Keratinocyte (primary cell): Measurements from ENCODE around the gene VAMP5. TPM values are rescaled to one million over a fixed set of nuclear protein-coding genes. Genes with fewer than 3 reads are reported as not detected.

Source experiments
- DNase-seq: peaks from one replicate; pipeline ENCODE4 v3.0.0-alpha.2; 2011; ENCODE audit warnings: low read depth, missing footprints, low spot score
- FAIRE-seq: peaks from 2 replicates; lab custom pipeline; 2011; peaks lifted over from hg19 to GRCh38; lab: Jason Lieb, UNC
- H2AFZ ChIP-seq: 2 replicates; pipeline ENCODE4 v1.6.0; 2012; ENCODE audit warnings: low read length, control low read depth, inconsistent platforms; ENCODE audit not compliant: control insufficient read depth
- H3K27ac ChIP-seq: 2 replicates; pipeline ENCODE4 v1.5.1; 2011; ENCODE audit warnings: low read length; ENCODE audit not compliant: control insufficient read depth, insufficient read depth
- H3K27me3 ChIP-seq: 3 replicates; pipeline ENCODE4 v1.6.0; 2011; ENCODE audit warnings: low read length; ENCODE audit not compliant: control insufficient read depth, insufficient read depth; ENCODE audit errors: extremely low read depth
- H3K36me3 ChIP-seq, 2 experiments: 2 replicates in 1 of 2; 3 replicates in 1 of 2; pipeline ENCODE4 v1.5.1; 2011; ENCODE audit warnings: low read length in 2 of 2, mild to moderate bottlenecking in 1 of 2; ENCODE audit not compliant: control insufficient read depth in 2 of 2, insufficient read depth in 2 of 2; ENCODE audit errors: extremely low read depth in 1 of 2
- H3K4me1 ChIP-seq: 3 replicates; pipeline ENCODE4 v1.5.1; 2011; ENCODE audit warnings: low read length; ENCODE audit not compliant: control insufficient read depth, insufficient read depth; ENCODE audit errors: extremely low read depth
- H3K4me2 ChIP-seq: 3 replicates; pipeline ENCODE4 v1.6.0; 2011; ENCODE audit warnings: low read depth, low read length; ENCODE audit not compliant: control insufficient read depth, insufficient read depth; ENCODE audit errors: extremely low read depth
- H3K4me3 ChIP-seq, 3 experiments: fragments of 200-600 bp in 1 of 3; sonication (generic) in 1 of 3; 2 replicates in 2 of 3; 3 replicates in 1 of 3; pipeline ENCODE4 v1.5.1; 2011 to 2016; ENCODE audit warnings: low read length in 3 of 3, mild to moderate bottlenecking in 3 of 3, control low read depth in 2 of 3, inconsistent platforms in 1 of 3, low read depth in 1 of 3, mixed read lengths in 1 of 3, mixed run types in 1 of 3, moderate library complexity in 1 of 3; ENCODE audit not compliant: control insufficient read depth in 2 of 3, insufficient read depth in 2 of 3; ENCODE audit errors: extremely low read depth in 1 of 3
- H3K79me2 ChIP-seq: 2 replicates; pipeline ENCODE4 v1.6.0; 2012; ENCODE audit warnings: low read length; ENCODE audit not compliant: control insufficient read depth, insufficient read depth
- H3K9ac ChIP-seq: 3 replicates; pipeline ENCODE4 v1.6.0; 2011; ENCODE audit warnings: low read length; ENCODE audit not compliant: control insufficient read depth, insufficient read depth; ENCODE audit errors: extremely low read depth
- H3K9me1 ChIP-seq: 3 replicates; pipeline ENCODE4 v1.6.0; 2011; ENCODE audit warnings: low read length; ENCODE audit not compliant: control insufficient read depth, insufficient read depth; ENCODE audit errors: extremely low read depth
- H3K9me3 ChIP-seq: 2 replicates; pipeline ENCODE4 v1.5.1; 2012; ENCODE audit warnings: low read depth, low read length; ENCODE audit not compliant: control insufficient read depth
- H4K20me1 ChIP-seq: 3 replicates; pipeline ENCODE4 v1.6.0; 2011; ENCODE audit warnings: low read length; ENCODE audit not compliant: control insufficient read depth, insufficient read depth; ENCODE audit errors: extremely low read depth
- CTCF ChIP-seq, 3 experiments: IDR thresholded peaks in 1 of 3; conservative IDR thresholded peaks in 1 of 3; optimal IDR thresholded peaks in 1 of 3; 2 replicates in 2 of 3; 3 replicates in 1 of 3; pipeline versions ENCODE3 to v1.5.1; 2011; ENCODE audit warnings: low read length in 3 of 3, mild to moderate bottlenecking in 3 of 3, moderate library complexity in 2 of 3, control low read depth in 1 of 3, inconsistent platforms in 1 of 3; ENCODE audit not compliant: insufficient read depth in 2 of 3; ENCODE audit errors: extremely low read depth in 1 of 3
- EZH2 ChIP-seq: IDR thresholded peaks from one replicate; pipeline ENCODE4 v1.6.1; 2012; ENCODE audit warnings: inconsistent platforms, mild to moderate bottlenecking, low read length, moderate library complexity
- dilution Hi-C: fragments of 300-500 bp; cut with MboI; formaldehyde crosslinking; loops from one replicate; pipeline ENCODE4 v1.7.0; 2020; ENCODE audit warnings: low sequenced_read_pairs; ENCODE audit not compliant: extremely low pct_ligation_motif_present
- polyA plus RNA-seq, 5 experiments: library from polyadenylated mRNA; depleted of rRNA in 3 of 5; stranded (reverse) in 3 of 5; stranded (forward) in 1 of 5; unstranded in 1 of 5; fragments of >200 nt; gene quantifications; 1 replicate in 1 of 5; 2 replicates in 3 of 5; 3 replicates in 1 of 5; pipeline versions ENCODE4 v1.2.1 to v1.2.3, GENCODE V29; 2011 to 2012; ENCODE audit warnings: missing spikeins in 2 of 5, low read depth in 1 of 5, low replicate concordance in 1 of 5

Gene VAMP5
- polyA plus RNA-seq, 1 donor (not counting 4 experiments of a cell fraction or from before 2014, with no cell fraction given) = 11.0 TPM

DNA sequence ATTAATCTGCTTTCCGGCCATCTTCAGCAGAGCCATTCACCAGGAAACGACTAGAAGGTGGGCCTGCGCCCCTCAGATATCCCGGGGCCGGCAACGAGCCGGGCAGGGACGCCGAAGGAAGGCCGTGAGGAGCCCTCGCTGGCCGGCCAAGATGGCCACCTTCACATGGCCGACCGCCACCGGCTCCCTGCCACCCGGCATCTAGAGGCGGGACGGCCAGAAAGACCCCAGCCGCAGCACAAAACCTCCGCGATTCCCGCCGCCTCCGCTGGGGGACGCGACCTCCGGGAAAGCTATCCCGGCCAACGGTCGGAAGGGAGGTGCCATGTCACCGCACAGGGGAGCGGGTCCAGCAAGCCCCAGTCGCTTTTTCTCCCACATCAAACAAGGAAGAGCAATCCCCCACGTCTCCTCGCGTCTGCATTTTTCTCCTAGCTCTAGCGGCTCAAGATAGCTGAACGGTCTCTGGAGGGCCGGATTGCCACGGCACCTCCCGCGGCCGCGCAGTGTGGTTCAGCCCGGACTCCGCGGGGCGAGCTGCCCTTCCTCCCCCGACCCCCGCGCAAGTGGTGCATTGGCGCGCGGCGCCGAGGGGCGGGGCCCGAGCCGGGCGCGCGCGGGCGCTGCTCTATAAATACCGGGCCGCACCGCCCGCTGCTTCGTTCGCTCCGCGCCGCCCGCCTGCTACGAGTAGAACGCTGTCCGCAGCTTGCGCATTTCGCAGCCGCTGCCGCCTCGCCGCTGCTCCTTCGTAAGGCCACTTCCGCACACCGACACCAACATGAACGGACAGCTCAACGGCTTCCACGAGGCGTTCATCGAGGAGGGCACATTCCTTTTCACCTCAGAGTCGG, 45.5 kb upstream of the VAMP5 start, which contains the start of gene MAT2A:
MAT2A (plus strand) TSS at position 662 of the 854 bp plus-strand sequence; CDS start at position 782, 120 bp downstream.
- peaks cover 32% of the 10 kb centered on the region for H4K20me1 ChIP-seq
- peak within 1 kb of the TSS; percentile 75 to 97 (median 86) for H3K4me3 ChIP-seq
- H3K9me1 ChIP-seq = peaks cover 2% of the 10 kb centered on the region
- FAIRE-seq (no peak), DNase-seq (no peak)
- no peaks in the 10 kb centered on the region for H3K9me3 ChIP-seq
- peak within 1 kb of the TSS; percentile 100 for H3K9ac ChIP-seq
- H3K4me1 ChIP-seq = peaks cover 50% of the 10 kb centered on the region
- peak within 1 kb of the TSS; percentile 98 for H3K4me2 ChIP-seq
- no peaks in the 10 kb centered on the region for H3K27me3 ChIP-seq
- TF ChIP-seq EZH2 = no peak
- peak; percentile 55 to 72 (median 63) for TF ChIP-seq CTCF (optimal IDR thresholded peaks at IDR 0.05 in 1 of 3, IDR thresholded peaks at IDR 0.05 in 1 of 3, conservative IDR thresholded peaks at IDR 0.05 in 1 of 3; ENCODE audit: extremely low read depth in 1 of 3, insufficient read depth in 2 of 3, low read length in 3 of 3)
- H3K27ac ChIP-seq = peak within 1 kb of the TSS; percentile 98
- peaks cover 11 to 38% of the 10 kb centered on the region in 2 experiments for H3K36me3 ChIP-seq
- H3K79me2 ChIP-seq = peaks cover 55% of the 10 kb centered on the region
- dilution Hi-C loops = no loop called here
- peak within 1 kb of the TSS; percentile 86 for H2AFZ ChIP-seq

GRCh38 chr2:85539361-85540132, 44.7 kb upstream of the VAMP5 start:
- dilution Hi-C loops = no loop called here
- Histone ChIP-seq H3K36me3 (peaks cover 13 to 45% of the 10 kb centered on the region in 2 experiments), H3K4me2 (peak overlapping the region; percentile 92), H3K79me2 (peaks cover 55% of the 10 kb centered on the region), H3K9me3 (no peaks in the 10 kb centered on the region), H3K4me1 (peaks cover 50% of the 10 kb centered on the region), H3K9ac (peak overlapping the region; percentile 100), H3K4me3 (peak overlapping the region; percentile 75 to 97 (median 86)), H3K27ac (peak overlapping the region; percentile 98), H3K27me3 (no peaks in the 10 kb centered on the region), H2AFZ (no peak overlapping the region), H4K20me1 (peaks cover 34% of the 10 kb centered on the region), H3K9me1 (peaks cover 2% of the 10 kb centered on the region)
- TF ChIP-seq CTCF (optimal IDR thresholded peaks at IDR 0.05 in 1 of 3, IDR thresholded peaks at IDR 0.05 in 1 of 3, conservative IDR thresholded peaks at IDR 0.05 in 1 of 3; ENCODE audit: extremely low read depth in 1 of 3, insufficient read depth in 2 of 3, low read length in 3 of 3) (no peak), EZH2 (no peak)
- FAIRE-seq (no peak), DNase-seq (no peak)
